ENCODE measurements around the gene TRIM47.

TRIM47 gene

GRCh38 chr17:75909812-75910274 lies 31.5 kb upstream of the TRIM47 start:
- H4K8ac ChIP-seq (ENCODE audit: low read length): peak overlapping the region; percentile 67
- no peak overlapping the region for H3K23ac ChIP-seq (ENCODE audit: low read length in 2 of 2)
- peaks cover 21 to 24% of the 10 kb centered on the region in 2 experiments for H3K36me3 ChIP-seq (ENCODE audit: control insufficient read depth in 1 of 2, insufficient read depth in 2 of 2, low read depth in 1 of 2, low read length in 2 of 2)
- no peaks in the 10 kb centered on the region for H3K27me3 ChIP-seq (ENCODE audit: control insufficient read depth in 1 of 2, insufficient read depth in 1 of 2, low read length in 2 of 2)
- H2BK5ac ChIP-seq (ENCODE audit: low read depth, low read length, poor library complexity, severe bottlenecking): no peak overlapping the region
- H3K4me3 ChIP-seq (ENCODE audit: insufficient read depth in 1 of 2, low read depth in 1 of 2, low read length in 2 of 2): no peak overlapping the region
- no peak for DNase-seq
- H2BK15ac ChIP-seq (ENCODE audit: low read depth, poor library complexity, severe bottlenecking): no peak overlapping the region
- peaks cover 9% of the 10 kb centered on the region for H3K4me1 ChIP-seq (ENCODE audit: control insufficient read depth, insufficient read depth, low read depth, low read length)
- no peak overlapping the region for H2AFZ ChIP-seq (ENCODE audit: low read depth, low read length)
- H3K4me2 ChIP-seq (ENCODE audit: low read length, poor library complexity, severe bottlenecking): no peak overlapping the region
- no peak overlapping the region for H3K18ac ChIP-seq (ENCODE audit: low read depth in 1 of 2, low read length in 2 of 2)
- H3K14ac ChIP-seq (ENCODE audit: low read length in 2 of 2): no peak overlapping the region
- H4K91ac ChIP-seq (ENCODE audit: low read length): no peak overlapping the region
- no peak overlapping the region for H2BK12ac ChIP-seq (ENCODE audit: low read length in 2 of 2)
- no peaks in the 10 kb centered on the region for H3K79me1 ChIP-seq (replicated peaks; ENCODE audit: low read length, poor library complexity, severe bottlenecking)
- H3K9ac ChIP-seq (ENCODE audit: low read length): no peak overlapping the region
- no peak overlapping the region for H2BK120ac ChIP-seq (ENCODE audit: low read depth, low read length)
- WGBS: 92% methylated on average over 11 of the region's 11 CpGs
- no peak overlapping the region for H3K27ac ChIP-seq (ENCODE audit: low read length, poor library complexity, severe bottlenecking)
- no peak overlapping the region for H3K4ac ChIP-seq (ENCODE audit: low read depth in 1 of 2, low read length in 2 of 2)
- H2AK5ac ChIP-seq (ENCODE audit: low read length, severe bottlenecking): no peak overlapping the region
- H3K9me3 ChIP-seq (ENCODE audit: control insufficient read depth, low read length): no peaks in the 10 kb centered on the region

- Histone ChIP-seq H4K8ac (ENCODE audit: low read length) (peak overlapping the region; percentile 41), H3K4me1 (ENCODE audit: control insufficient read depth, insufficient read depth, low read depth, low read length) (peaks cover 9% of the 10 kb centered on the region), H3K36me3 (ENCODE audit: control insufficient read depth in 1 of 2, insufficient read depth in 2 of 2, low read depth in 1 of 2, low read length in 2 of 2) (peaks cover 16 to 19% of the 10 kb centered on the region in 2 experiments), H2BK15ac (ENCODE audit: low read depth, poor library complexity, severe bottlenecking) (no peak overlapping the region), H2AFZ (ENCODE audit: low read depth, low read length) (no peak overlapping the region), H3K18ac (ENCODE audit: low read depth in 1 of 2, low read length in 2 of 2) (no peak overlapping the region), H3K27me3 (ENCODE audit: control insufficient read depth in 1 of 2, insufficient read depth in 1 of 2, low read length in 2 of 2) (no peaks in the 10 kb centered on the region), H2BK12ac (ENCODE audit: low read length in 2 of 2) (no peak overlapping the region), H2BK5ac (ENCODE audit: low read depth, low read length, poor library complexity, severe bottlenecking) (no peak overlapping the region), H3K14ac (ENCODE audit: low read length in 2 of 2) (no peak overlapping the region), H3K4me3 (ENCODE audit: insufficient read depth in 1 of 2, low read depth in 1 of 2, low read length in 2 of 2) (no peak overlapping the region), H3K9me3 (ENCODE audit: control insufficient read depth, low read length) (no peaks in the 10 kb centered on the region), H3K23ac (ENCODE audit: low read length in 2 of 2) (no peak overlapping the region), H2AK5ac (ENCODE audit: low read length, severe bottlenecking) (no peak overlapping the region), H3K4ac (ENCODE audit: low read depth in 1 of 2, low read length in 2 of 2) (no peak overlapping the region), H3K9ac (ENCODE audit: low read length) (no peak overlapping the region), H3K4me2 (ENCODE audit: low read length, poor library complexity, severe bottlenecking) (no peak overlapping the region), H4K91ac (ENCODE audit: low read length) (no peak overlapping the region), H3K79me1 (replicated peaks; ENCODE audit: low read length, poor library complexity, severe bottlenecking) (no peaks in the 10 kb centered on the region), H2BK120ac (ENCODE audit: low read depth, low read length) (no peak overlapping the region), H3K27ac (ENCODE audit: low read length, poor library complexity, severe bottlenecking) (no peak overlapping the region)
- no peak for DNase-seq
- WGBS: 94% methylated on average over 12 of the region's 14 CpGs
Measured at GRCh38 chr17:75909051-75909811, 30.9 kb upstream of the TRIM47 start.

GRCh38 chr17:75908201-75908600 lies 29.8 kb upstream of the TRIM47 start:
- Histone ChIP-seq H3K23ac (ENCODE audit: low read length in 2 of 2) (no peak overlapping the region), H3K9ac (ENCODE audit: low read length) (no peak overlapping the region), H3K4ac (ENCODE audit: low read depth in 1 of 2, low read length in 2 of 2) (no peak overlapping the region), H4K8ac (ENCODE audit: low read length) (peak overlapping the region; percentile 30), H2AK5ac (ENCODE audit: low read length, severe bottlenecking) (no peak overlapping the region), H2BK120ac (ENCODE audit: low read depth, low read length) (no peak overlapping the region), H3K18ac (ENCODE audit: low read depth in 1 of 2, low read length in 2 of 2) (no peak overlapping the region), H3K27ac (ENCODE audit: low read length, poor library complexity, severe bottlenecking) (no peak overlapping the region), H2BK15ac (ENCODE audit: low read depth, poor library complexity, severe bottlenecking) (no peak overlapping the region), H4K91ac (ENCODE audit: low read length) (no peak overlapping the region), H3K79me1 (replicated peaks; ENCODE audit: low read length, poor library complexity, severe bottlenecking) (peaks cover 2% of the 10 kb centered on the region), H3K4me3 (ENCODE audit: insufficient read depth in 1 of 2, low read depth in 1 of 2, low read length in 2 of 2) (no peak overlapping the region), H3K4me2 (ENCODE audit: low read length, poor library complexity, severe bottlenecking) (no peak overlapping the region), H2BK12ac (ENCODE audit: low read length in 2 of 2) (no peak overlapping the region), H3K4me1 (ENCODE audit: control insufficient read depth, insufficient read depth, low read depth, low read length) (peaks cover 14% of the 10 kb centered on the region), H2AFZ (ENCODE audit: low read depth, low read length) (no peak overlapping the region), H3K9me3 (ENCODE audit: control insufficient read depth, low read length) (no peaks in the 10 kb centered on the region), H3K27me3 (ENCODE audit: control insufficient read depth in 1 of 2, insufficient read depth in 1 of 2, low read length in 2 of 2) (no peaks in the 10 kb centered on the region), H3K14ac (ENCODE audit: low read length in 2 of 2) (peak overlapping the region in 1 of 2 experiments; percentile 22), H3K36me3 (ENCODE audit: control insufficient read depth in 1 of 2, insufficient read depth in 2 of 2, low read depth in 1 of 2, low read length in 2 of 2) (peaks cover 8 to 11% of the 10 kb centered on the region in 2 experiments), H2BK5ac (ENCODE audit: low read depth, low read length, poor library complexity, severe bottlenecking) (no peak overlapping the region)
- DNase-seq: no peak
- 64% methylated on average over 6 of the region's 6 CpGs for WGBS

GRCh38 chr17:75906143-75906884 lies 27.9 kb upstream of the TRIM47 start:
- Histone ChIP-seq H2BK15ac (ENCODE audit: low read depth, poor library complexity, severe bottlenecking) (peak overlapping the region; percentile 36), H4K8ac (ENCODE audit: low read length) (peak overlapping the region; percentile 31), H2BK120ac (ENCODE audit: low read depth, low read length) (no peak overlapping the region), H2AK5ac (ENCODE audit: low read length, severe bottlenecking) (peak overlapping the region; percentile 30), H3K4me2 (ENCODE audit: low read length, poor library complexity, severe bottlenecking) (no peak overlapping the region), H2BK12ac (ENCODE audit: low read length in 2 of 2) (peak overlapping the region; percentile 22 to 63), H3K79me1 (replicated peaks; ENCODE audit: low read length, poor library complexity, severe bottlenecking) (peaks cover 8% of the 10 kb centered on the region), H3K4me3 (ENCODE audit: insufficient read depth in 1 of 2, low read depth in 1 of 2, low read length in 2 of 2) (no peak overlapping the region), H3K36me3 (ENCODE audit: control insufficient read depth in 1 of 2, insufficient read depth in 2 of 2, low read depth in 1 of 2, low read length in 2 of 2) (peaks cover 13 to 17% of the 10 kb centered on the region in 2 experiments), H4K91ac (ENCODE audit: low read length) (peak overlapping the region; percentile 67), H3K9me3 (ENCODE audit: control insufficient read depth, low read length) (no peaks in the 10 kb centered on the region), H2AFZ (ENCODE audit: low read depth, low read length) (no peak overlapping the region), H3K9ac (ENCODE audit: low read length) (no peak overlapping the region), H3K4ac (ENCODE audit: low read depth in 1 of 2, low read length in 2 of 2) (peak overlapping the region in 1 of 2 experiments; percentile 60), H3K27me3 (ENCODE audit: control insufficient read depth in 1 of 2, insufficient read depth in 1 of 2, low read length in 2 of 2) (no peaks in the 10 kb centered on the region), H3K14ac (ENCODE audit: low read length in 2 of 2) (no peak overlapping the region), H3K23ac (ENCODE audit: low read length in 2 of 2) (no peak overlapping the region), H3K27ac (ENCODE audit: low read length, poor library complexity, severe bottlenecking) (no peak overlapping the region), H3K4me1 (ENCODE audit: control insufficient read depth, insufficient read depth, low read depth, low read length) (peaks cover 23% of the 10 kb centered on the region), H2BK5ac (ENCODE audit: low read depth, low read length, poor library complexity, severe bottlenecking) (no peak overlapping the region), H3K18ac (ENCODE audit: low read depth in 1 of 2, low read length in 2 of 2) (no peak overlapping the region)
- 97% methylated on average over 7 of the region's 10 CpGs for WGBS
- no peak for DNase-seq

All from mesenchymal stem cell (in vitro differentiated cells and primary cell).